ACC112 (cell line): ENCODE measurements around the gene TEX261.

ENCODE experiments used
- H2AFZ ChIP-seq: fragments of 200-600 bp; sonication (generic); one replicate; pipeline ENCODE4 v1.6.0; 2017; ENCODE audit warnings: antibody characterized with exemption, low read length; ENCODE audit not compliant: unreplicated experiment
- H3K27ac ChIP-seq: fragments of 200-600 bp; sonication (generic); 2 replicates; pipeline ENCODE4 v1.5.1; 2014; ENCODE audit warnings: low read depth, mild to moderate bottlenecking, antibody characterized with exemption, low read length, moderate library complexity
- H3K27me3 ChIP-seq: fragments of 200-600 bp; sonication (generic); 2 replicates; pipeline ENCODE4 v1.6.1; 2014; ENCODE audit warnings: mild to moderate bottlenecking, antibody characterized with exemption, low read length, moderate library complexity, mixed read lengths; ENCODE audit not compliant: insufficient read depth
- H3K36me3 ChIP-seq: fragments of 200-600 bp; sonication (generic); 2 replicates; pipeline ENCODE4 v1.6.1; 2016; ENCODE audit warnings: mild to moderate bottlenecking, antibody characterized with exemption, low read length, moderate library complexity, mixed read lengths; ENCODE audit not compliant: insufficient read depth
- H3K4me1 ChIP-seq: fragments of 200-600 bp; sonication (generic); one replicate; pipeline ENCODE4 v1.6.1; 2016; ENCODE audit warnings: low read length, mixed read lengths; ENCODE audit not compliant: insufficient read depth, unreplicated experiment, control insufficient read depth
- H3K4me3 ChIP-seq: fragments of 200-600 bp; sonication (generic); 2 replicates; pipeline ENCODE4 v1.5.1; 2014; ENCODE audit warnings: mild to moderate bottlenecking, low read depth, low read length
- H3K79me2 ChIP-seq: fragments of 200-600 bp; sonication (generic); one replicate; pipeline ENCODE4 v1.6.0; 2016; ENCODE audit warnings: low read length; ENCODE audit not compliant: control insufficient read depth, unreplicated experiment, insufficient read depth

The TEX261 gene

DNA sequence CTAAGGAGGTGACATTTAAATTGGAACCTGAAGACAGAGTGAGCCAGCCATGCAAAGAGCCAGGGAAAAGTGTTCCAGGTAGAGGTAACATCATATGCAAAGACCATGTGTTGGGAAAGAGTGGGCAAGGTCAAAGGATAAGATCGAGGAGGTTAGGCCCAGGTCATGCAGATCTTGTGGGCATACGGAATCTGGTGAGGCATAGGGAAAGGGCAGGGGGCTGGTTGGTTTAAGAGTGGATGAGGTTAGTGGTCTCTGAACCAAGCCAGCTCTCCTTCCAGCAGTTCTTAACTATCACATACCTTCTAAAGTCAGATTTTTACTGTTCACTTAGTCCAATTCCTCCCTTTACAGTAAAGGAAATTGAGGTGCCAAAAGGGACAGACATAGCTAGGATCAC is 13.3 kb downstream of the TEX261 start:
- no peaks in the 10 kb centered on the region for H3K79me2 ChIP-seq
- H2AFZ ChIP-seq, result no peak overlapping the region
- no peaks in the 10 kb centered on the region for H3K27me3 ChIP-seq
- peaks cover 11% of the 10 kb centered on the region for H3K4me1 ChIP-seq
- H3K36me3 ChIP-seq, result peaks cover 5% of the 10 kb centered on the region; the same call in 1 of the 2 replicates
- H3K4me3 ChIP-seq, result no peak overlapping the region
- H3K27ac ChIP-seq, result no peak overlapping the region

DNA sequence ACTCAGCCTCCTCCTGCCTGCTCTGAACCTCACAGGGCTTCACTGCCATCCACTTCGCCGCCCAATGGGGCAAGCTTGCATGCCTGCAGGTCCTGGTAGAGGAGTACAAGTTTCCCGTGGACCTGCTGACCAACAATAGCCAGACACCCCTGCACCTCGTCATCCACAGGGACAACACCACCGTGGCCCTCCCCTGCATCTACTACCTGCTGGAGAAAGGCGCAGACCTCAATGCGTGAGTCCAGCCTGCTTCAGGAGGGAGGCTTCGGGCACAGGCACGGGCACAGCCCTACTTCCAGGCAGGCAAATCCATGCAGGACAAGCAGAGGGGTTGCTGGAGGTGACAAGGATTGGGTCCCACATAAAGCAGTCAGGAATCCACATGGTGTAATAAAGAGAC is 15.0 kb downstream of the TEX261 start:
- no peaks in the 10 kb centered on the region for H3K27me3 ChIP-seq
- H3K36me3 ChIP-seq, result no peaks in the 10 kb centered on the region
- H3K79me2 ChIP-seq, result no peaks in the 10 kb centered on the region
- no peak overlapping the region for H2AFZ ChIP-seq
- H3K4me3 ChIP-seq, result no peak overlapping the region
- H3K27ac ChIP-seq, result no peak overlapping the region
- H3K4me1 ChIP-seq, result peaks cover 13% of the 10 kb centered on the region

DNA sequence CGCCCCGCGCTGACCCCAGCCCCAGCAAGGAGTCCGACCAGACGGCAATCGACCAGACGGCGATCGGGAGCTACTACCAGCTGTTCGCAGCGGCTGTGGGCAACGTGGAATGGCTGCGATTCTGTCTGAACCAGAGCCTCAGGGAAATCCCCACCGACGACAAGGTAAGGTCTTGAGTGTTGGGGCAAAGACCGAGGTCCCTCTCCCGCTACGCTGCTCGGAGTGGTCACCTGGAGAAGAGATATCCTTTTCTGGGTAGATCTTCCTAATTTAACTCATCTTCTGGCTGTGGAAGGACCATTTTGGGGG is 15.5 kb downstream of the TEX261 start:
- Histone ChIP-seq H3K4me3 (peak overlapping the region; percentile 80), H3K27me3 (no peaks in the 10 kb centered on the region), H2AFZ (peak overlapping the region; percentile 54), H3K27ac (no peak overlapping the region), H3K36me3 (no peaks in the 10 kb centered on the region), H3K4me1 (peaks cover 13% of the 10 kb centered on the region), H3K79me2 (no peaks in the 10 kb centered on the region)

DNA sequence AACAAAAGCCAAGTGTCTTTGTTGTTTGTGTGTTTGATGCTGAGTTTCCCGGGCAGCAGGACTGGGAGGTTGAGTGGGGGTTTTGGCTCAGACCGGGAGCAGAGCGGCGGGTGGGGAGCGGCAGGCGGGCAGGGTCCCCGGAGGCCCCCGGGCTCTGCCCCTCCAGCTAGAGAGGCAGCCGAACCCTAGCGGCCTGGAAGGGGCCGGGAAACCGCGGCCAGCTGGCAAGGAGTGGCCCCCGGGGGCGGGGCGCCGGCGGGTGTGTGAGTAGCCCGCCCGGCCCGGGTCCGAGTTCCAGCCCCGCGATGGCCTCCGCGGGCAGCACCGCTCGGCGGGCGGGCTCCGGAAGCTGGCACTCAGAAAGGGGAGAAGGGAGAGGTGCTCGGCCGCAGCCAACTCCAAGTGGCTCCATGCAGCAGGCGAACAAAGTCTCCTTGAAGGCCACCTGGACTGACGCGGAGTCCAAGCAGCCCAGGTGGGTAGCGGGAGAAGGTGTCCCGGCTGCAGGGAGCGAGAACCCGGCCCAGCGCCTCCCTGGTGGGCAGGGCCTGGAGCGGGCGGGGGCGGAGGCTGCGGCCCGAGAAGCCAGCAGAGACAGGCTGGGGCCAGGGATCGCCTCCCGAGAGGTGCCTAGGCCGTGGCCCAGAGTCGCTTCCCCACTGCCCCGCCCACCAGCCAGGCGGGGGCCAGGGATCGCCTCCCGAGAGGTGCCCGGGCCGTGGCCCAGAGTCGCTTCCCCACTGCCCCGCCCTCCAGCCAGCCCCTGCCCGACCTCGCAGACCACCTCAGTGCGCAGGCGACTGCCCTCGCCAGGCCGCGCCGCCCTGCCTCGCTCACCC is 16.1 kb downstream of the TEX261 start, which contains the start of gene ANKRD53:
ANKRD53 (plus strand) TSS at position 290 of the 839 bp plus-strand sequence; CDS start at position 306, 16 bp downstream.
- Histone ChIP-seq H3K36me3 (no peaks in the 10 kb centered on the region), H2AFZ (peak within 1 kb of the TSS; percentile 54), H3K4me1 (peaks cover 13% of the 10 kb centered on the region), H3K27me3 (no peaks in the 10 kb centered on the region), H3K27ac (peak within 1 kb of the TSS; percentile 86), H3K79me2 (no peaks in the 10 kb centered on the region), H3K4me3 (peak within 1 kb of the TSS; percentile 80)

DNA sequence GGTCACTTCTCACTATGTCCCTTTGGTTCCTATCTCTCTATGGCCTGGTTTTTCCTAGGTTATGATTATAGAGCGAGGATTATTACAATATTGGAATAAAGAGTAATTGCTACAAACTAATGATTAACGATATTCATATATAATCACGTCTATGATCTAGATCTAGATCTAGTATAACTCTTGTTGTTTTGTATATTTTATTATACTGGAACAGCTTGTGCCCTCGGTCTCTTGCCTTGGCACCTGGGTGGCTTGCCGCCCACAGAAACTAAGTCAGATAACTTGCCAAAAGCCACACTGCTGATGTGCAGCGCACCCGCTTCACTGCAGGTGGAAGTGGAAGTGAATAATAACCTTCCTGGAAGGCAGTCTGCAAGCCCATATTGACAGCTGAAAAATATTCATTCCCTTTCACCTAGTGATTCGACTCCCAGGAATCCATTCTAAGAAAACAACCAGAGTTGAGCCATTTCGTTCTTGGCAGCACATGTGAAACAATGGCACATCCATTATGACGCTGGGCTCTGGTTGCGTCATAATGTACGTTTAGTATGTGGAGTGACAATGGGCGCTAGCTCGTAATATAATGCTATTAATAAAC is 17.0 kb downstream of the TEX261 start:
- Histone ChIP-seq H3K36me3 (no peaks in the 10 kb centered on the region), H3K79me2 (no peaks in the 10 kb centered on the region), H2AFZ (no peak overlapping the region), H3K4me3 (peak overlapping the region; percentile 80), H3K4me1 (peaks cover 13% of the 10 kb centered on the region), H3K27ac (peak overlapping the region; percentile 86), H3K27me3 (no peaks in the 10 kb centered on the region)

DNA sequence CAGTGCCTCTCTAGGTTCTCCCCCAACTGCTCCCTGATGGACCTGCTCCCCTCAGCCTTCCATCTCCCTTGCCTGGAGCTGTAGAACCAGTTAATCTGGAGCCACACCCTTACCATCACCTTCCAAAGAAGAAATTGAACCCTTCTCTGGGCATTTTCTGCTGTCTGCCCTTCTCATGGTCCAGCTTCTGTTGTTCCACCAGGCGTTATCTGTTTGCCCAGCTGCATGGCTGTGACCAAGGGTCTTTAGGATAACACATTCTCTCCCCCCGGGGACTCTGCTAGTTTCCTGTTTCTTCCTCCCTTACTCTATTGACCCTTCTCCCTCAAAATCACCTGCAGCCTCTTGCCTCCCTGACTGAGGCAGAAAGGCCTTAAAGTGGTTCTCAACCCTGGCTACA is 19.4 kb downstream of the TEX261 start:
- H3K4me3 ChIP-seq, result no peak overlapping the region
- H3K36me3 ChIP-seq, result no peaks in the 10 kb centered on the region
- peaks cover 8% of the 10 kb centered on the region; the same call in 1 of the 2 replicates for H3K27me3 ChIP-seq
- no peaks in the 10 kb centered on the region for H3K79me2 ChIP-seq
- peaks cover 13% of the 10 kb centered on the region for H3K4me1 ChIP-seq
- H2AFZ ChIP-seq, result no peak overlapping the region
- no peak overlapping the region for H3K27ac ChIP-seq

DNA sequence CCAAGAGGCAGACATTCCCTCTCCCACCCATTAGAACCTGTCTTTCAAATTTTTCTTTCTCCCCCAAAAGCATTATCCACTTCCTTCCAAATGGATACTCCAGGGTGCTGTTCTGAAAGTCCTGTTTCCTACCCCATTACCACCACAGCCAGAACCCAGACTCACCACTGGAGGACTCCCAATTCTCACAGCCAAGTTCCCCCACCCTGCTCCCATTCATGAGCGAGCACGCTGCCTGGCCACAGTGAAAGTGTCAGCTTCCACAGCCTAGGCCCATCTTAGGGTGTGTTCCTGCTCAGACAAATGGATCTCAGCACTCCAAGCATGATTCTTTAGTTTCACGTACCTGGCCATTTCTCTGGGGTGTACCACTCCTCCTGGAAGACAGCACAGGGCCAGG is 20.1 kb downstream of the TEX261 start:
- Histone ChIP-seq H3K27ac (no peak overlapping the region), H3K4me1 (peaks cover 13% of the 10 kb centered on the region), H3K36me3 (no peaks in the 10 kb centered on the region), H3K79me2 (no peaks in the 10 kb centered on the region), H3K4me3 (no peak overlapping the region), H2AFZ (no peak overlapping the region), H3K27me3 (peaks cover 11% of the 10 kb centered on the region; the same call in 1 of the 2 replicates)

DNA sequence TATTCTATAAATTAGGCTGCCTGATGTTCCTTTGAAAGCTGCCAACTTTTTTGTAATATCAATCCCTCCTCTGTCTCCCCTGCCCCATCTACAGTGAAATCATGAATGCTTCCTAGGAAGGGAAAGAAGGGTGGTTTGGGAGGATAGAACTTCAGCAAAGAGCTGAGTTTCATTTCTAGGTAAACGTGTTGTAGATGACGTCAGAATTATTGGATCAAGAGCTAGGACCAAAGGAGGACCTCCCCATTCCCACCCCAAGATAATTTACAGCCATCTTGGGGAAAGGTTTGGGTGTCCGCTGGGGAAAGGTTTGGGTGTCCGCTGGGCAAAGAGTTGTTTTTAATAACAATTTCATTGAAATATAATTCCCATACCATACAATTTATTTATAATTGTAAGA is 27.5 kb downstream of the TEX261 start:
- Histone ChIP-seq H3K4me3 (no peak overlapping the region), H3K27me3 (peaks cover 21% of the 10 kb centered on the region), H3K79me2 (no peaks in the 10 kb centered on the region), H3K4me1 (peaks cover 3% of the 10 kb centered on the region), H2AFZ (no peak overlapping the region), H3K27ac (no peak overlapping the region), H3K36me3 (no peaks in the 10 kb centered on the region)

DNA sequence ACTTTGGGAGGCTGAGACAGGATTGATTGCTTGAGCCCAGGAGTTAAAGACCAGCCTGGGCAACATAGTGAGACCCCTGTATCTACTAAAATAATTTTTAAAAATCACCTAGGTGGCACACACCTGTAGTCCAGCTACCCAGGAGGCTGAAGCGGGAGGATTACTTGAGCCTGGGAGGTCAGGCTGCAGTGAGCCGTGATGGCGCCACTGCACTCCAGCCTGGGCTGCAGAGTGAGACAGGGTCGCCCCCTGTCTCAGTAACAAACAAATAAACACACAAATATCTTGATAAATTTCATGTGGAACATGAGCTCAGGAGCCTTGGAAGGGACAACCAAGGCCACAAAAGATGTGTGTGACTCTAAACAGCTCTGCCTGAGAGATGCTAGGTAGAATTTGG is 28.0 kb downstream of the TEX261 start:
- Histone ChIP-seq H3K27me3 (peaks cover 17% of the 10 kb centered on the region), H3K4me1 (peaks cover 3% of the 10 kb centered on the region), H3K36me3 (no peaks in the 10 kb centered on the region), H2AFZ (no peak overlapping the region), H3K27ac (no peak overlapping the region), H3K4me3 (no peak overlapping the region), H3K79me2 (no peaks in the 10 kb centered on the region)

DNA sequence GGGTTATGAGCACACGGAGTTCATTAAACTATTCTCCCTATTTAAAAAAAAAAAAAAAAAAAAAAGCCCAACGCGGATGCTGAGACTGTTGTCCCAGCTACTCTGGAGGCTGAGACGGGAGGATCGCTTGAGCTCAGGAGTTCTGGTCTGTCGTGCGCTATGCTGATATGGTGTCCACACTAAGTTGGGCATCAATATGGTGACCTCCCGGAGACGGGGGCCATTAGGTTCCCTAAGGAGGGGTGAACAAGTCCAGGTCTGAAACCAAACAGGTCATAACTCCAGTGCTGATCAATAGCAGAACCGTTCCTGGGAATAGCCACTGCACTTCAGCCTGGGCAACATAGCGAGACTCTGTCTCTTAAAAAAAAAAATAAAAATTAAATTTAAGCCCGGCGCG is 29.2 kb downstream of the TEX261 start:
- no peaks in the 10 kb centered on the region for H3K79me2 ChIP-seq
- no peaks in the 10 kb centered on the region for H3K36me3 ChIP-seq
- no peak overlapping the region for H3K27ac ChIP-seq
- H3K4me3 ChIP-seq, result peak overlapping the region; percentile 94
- H3K27me3 ChIP-seq, result peaks cover 15% of the 10 kb centered on the region; the same call in 1 of the 2 replicates
- peaks cover 3% of the 10 kb centered on the region for H3K4me1 ChIP-seq
- H2AFZ ChIP-seq, result peak overlapping the region; percentile 84
